ENCODE data around the gene HDAC3.
A peak's percentile ranks its signal among the peaks of the same experiment; 100 is the strongest.

The HDAC3 gene

DNA sequence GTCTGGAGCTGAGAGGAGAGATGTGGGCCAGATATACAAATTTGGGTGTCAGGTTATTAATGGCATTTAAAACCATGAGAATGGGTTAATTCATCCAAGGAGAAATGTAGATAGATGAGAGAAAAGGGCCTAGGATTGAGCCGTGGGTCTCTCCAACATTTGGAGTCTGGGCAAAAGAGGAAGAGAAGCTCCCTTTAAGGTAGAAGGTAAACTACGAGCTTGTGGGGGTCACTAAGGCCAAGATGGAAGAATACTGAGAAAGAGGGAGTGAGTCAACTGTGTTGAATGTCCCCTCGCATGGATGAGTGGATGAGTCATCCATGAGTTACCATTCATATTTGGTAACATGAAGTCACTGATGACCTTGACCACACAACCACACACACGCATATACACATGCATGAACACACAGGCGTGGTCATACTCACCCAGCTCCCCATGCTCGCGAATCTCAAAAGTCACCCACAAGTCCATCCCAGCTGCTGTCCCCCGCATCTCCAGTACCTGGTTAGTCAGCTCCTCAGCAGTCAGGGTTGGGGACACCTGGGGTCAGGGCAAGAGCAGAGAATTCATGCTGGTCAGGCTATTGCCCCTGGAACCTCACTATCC lies 21.4 kb upstream of the HDAC3 start:
- no peak for DNase-seq (ENCODE audit: low spot score)

DNA sequence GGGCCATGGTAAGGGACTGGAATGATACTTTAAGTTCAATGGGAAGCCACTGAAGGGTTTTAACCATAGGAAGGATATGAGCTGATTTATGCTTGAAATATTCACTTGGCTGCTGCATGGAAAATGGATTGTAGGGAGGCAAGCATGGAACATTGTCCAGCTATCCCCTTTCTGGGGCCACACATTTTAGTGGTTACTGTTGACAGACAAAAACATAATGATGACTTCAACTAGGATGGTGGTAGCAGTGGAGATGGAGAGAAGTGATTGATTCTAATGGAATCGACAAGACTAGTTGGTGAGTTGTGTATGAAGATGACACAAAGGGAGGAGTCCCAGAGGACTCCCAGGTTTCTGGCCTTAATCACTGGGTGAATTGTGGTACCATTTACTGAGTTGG lies 20.8 kb upstream of the HDAC3 start:
- no peak for DNase-seq (ENCODE audit: low spot score)

GRCh38 chr5:141656396-141656795 lies 19.7 kb upstream of the HDAC3 start:
- no peak for DNase-seq (ENCODE audit: low spot score)

DNA sequence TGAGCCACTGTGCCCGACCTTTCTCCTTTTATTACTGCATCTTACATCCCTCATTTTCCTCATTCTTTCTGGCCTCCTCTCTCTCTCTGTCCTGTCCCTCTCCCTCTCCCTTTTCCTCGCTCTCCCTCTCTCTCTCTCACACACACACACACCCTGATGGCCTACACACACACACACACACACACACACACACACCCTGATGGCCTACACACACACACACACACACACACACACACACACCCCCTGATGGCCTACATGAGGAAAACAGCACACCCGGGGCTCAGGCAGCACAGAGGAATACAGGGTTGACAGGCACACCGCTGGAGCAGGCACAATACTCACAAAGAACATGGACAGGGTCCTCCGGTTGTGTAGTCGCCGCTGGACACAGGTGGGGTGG lies 18.4 kb upstream of the HDAC3 start:
- no peak for DNase-seq (ENCODE audit: low spot score)

DNA sequence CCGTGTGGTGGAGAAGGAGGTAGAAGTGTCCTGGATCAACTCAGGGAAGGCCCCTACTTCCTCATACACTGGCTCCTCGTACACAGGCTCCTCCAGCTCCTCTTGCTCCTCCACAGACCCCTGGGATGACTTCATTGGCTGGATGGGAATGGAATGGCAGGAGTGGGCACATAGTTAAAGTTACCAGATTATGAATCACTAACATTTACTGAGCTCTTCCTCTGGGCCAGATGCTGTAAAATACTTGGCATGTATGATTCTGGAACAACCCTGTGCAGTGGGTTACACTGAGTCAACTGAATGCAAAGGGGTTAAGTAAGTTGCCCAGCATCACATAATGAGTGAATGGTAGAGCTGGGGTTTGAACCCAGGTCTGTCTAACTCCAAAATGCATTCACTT lies 17.6 kb upstream of the HDAC3 start:
- no peak for DNase-seq (ENCODE audit: low spot score)

- no peak for DNase-seq (ENCODE audit: low spot score)
Observed at GRCh38 chr5:141651728-141652105, 15.1 kb upstream of the HDAC3 start.

DNA sequence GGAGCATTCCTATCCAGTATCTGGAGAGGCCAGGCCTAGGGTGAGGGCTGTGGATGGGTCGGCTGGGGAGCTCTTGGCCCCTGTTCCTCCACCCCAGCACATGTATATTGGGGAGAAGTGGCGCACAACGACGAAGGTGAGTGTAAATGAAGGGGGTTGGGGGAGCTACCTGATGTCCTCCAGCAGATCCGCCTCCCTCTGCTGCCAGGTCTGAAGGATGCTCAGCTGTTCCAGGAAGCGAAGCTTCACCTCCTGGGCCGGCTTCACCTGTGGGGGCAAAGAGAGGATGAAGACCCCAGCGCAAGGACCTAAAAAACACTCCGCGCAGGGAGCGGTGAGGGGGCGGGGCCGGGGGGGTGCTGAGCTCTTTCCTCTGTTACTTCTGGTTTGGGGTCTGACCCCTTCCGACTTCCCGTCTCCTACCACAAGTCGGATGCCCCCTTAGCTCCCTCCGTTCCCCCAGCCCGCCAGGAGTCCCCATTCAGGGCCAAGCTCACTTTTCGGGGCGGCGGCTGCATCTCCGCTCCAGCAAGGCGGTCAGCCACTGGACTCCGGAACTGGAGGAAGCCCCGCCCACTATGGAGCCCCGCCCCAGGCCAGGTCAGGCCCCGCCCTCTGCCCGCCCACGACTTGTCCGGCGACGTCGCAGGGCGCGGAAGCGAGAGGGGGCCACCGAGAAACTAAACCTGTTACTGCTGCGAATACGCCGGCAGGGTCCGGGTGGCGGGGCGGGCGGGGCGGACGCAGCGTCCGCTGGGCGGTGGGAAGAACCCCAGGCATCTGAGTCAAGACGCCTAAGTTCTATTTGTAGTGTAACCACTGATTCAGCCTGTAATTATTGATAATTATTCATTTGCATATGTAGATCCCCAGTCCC lies 14.4 kb upstream of the HDAC3 start, which contains the start of gene FCHSD1:
Gene FCHSD1, minus strand, starts transcription at position 568 of the 877 bp plus-strand sequence. Its CDS starts 50 bp downstream, at position 518.
- DNase-seq (ENCODE audit: low spot score) = peak; percentile 80

GRCh38 chr5:141649972-141650371 lies 13.3 kb upstream of the HDAC3 start:
- DNase-seq (ENCODE audit: low spot score) = no peak

DNA sequence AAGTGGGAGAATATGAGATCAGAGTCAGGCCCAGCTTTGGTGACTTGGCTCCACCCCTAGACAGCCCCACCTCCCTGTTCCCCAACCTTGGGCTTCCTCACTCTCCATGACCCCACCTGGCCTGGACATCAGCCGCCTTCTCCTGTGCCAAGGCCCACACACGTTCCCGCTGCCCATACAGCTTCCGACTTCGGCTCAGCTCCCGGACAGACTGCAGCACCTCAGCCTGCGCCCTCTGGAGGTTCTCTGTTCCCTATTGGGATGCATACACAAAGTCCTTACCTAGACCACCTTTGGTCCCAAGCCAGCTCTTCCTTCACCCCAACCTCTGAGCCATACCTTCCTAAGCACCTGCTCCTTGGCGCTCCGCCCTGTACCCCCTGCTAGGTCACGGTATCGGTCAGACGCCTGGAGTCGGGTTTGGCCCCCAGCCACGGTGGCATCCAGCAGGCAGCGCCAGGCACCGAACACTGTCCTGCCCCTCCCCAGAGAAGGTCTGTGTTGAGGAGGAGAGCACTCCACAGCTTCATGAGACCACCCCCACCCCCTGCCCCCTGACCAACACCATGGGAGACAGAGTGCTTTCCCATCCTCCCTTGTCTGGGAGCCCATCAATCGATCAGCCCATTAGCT lies 12.5 kb upstream of the HDAC3 start:
- DNase-seq (ENCODE audit: low spot score) = no peak

- DNase-seq (ENCODE audit: low spot score) = no peak
Observed at GRCh38 chr5:141647851-141648250, 11.2 kb upstream of the HDAC3 start.

GRCh38 chr5:141647242-141647641 lies 10.6 kb upstream of the HDAC3 start:
- no peak for DNase-seq (ENCODE audit: low spot score)

DNA sequence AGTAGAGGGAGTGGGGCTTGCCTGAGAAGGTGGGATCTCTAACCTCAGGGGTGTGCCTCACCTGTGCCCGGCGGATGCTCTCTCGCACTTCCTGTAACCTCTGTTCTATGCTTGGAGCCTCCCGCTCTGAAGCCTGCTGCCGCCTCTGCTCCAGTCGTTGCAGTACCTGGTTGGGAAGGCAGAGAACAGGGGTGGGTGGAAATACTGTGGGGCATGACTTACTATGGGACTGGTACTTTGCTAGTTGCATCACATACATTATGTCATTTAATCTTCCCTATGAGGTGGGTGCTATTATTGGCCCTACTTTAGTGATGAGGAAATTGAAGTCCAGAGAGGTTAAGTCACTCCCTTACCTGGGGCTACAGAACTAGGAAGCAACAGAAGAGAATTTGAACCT lies 9.4 kb upstream of the HDAC3 start:
- DNase-seq (ENCODE audit: low spot score) = no peak

DNA sequence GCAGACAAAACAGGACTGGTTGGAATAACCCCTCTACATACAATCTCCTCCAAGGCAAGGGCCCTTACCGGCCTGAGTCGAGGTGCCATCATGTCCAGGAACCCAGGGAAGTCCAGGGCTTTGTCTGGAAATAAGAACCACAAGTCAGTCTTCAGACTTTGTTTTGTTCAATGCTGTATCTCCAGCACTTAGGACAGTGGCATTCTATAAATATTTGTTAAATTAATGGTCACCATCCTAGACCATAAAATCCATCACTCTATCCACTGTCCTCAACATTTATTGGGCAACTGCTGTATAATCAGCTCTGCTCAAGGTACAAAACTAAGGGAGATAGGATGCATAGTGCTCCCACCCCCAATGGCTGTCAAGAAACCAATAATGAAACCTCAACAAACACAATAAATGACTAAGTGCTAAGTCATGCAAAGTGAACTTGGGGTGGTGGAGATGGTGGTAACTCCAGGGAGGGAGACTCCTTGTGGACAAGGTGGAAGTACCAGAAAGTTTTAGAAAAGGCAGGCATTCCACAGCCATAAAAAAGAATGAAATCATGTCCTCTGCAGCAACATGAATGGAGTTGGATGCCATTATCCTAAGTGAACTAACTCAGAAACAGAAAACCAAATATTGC lies 5.1 kb upstream of the HDAC3 start:
- DNase-seq (ENCODE audit: low spot score) = no peak

DNA sequence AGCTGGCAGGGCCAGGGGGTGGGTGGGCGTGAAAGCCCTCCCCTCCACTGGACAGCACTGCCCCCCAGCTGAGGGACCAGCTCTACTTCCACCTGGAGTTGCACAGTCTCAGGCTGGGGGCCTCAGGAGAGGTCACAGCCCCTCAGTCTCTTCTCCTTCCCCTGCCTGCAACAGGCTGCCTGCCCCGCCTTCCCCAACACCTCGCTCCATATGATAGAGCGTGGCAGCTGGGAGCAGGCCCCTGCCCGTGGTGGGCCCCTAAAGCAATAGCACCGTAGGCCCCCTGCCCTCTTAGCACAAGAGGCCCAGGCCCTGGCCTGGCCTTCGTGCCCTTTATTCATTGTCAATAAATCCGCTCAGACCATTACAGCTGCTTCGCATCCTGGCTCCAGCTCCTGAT lies 4.0 kb upstream of the HDAC3 start:
- no peak for DNase-seq (ENCODE audit: low spot score)

GRCh38 chr5:141640051-141640415 lies 3.4 kb upstream of the HDAC3 start:
- no peak for DNase-seq (ENCODE audit: low spot score)

- no peak for DNase-seq (ENCODE audit: low spot score)
Observed at GRCh38 chr5:141639357-141640050, 2.9 kb upstream of the HDAC3 start.

GRCh38 chr5:141638771-141639170 lies 2.1 kb upstream of the HDAC3 start:
- DNase-seq (ENCODE audit: low spot score) = no peak

GRCh38 chr5:141637767-141638419 lies 1.2 kb upstream of the HDAC3 start:
- peak; percentile 62 for DNase-seq (ENCODE audit: low spot score)

DNA sequence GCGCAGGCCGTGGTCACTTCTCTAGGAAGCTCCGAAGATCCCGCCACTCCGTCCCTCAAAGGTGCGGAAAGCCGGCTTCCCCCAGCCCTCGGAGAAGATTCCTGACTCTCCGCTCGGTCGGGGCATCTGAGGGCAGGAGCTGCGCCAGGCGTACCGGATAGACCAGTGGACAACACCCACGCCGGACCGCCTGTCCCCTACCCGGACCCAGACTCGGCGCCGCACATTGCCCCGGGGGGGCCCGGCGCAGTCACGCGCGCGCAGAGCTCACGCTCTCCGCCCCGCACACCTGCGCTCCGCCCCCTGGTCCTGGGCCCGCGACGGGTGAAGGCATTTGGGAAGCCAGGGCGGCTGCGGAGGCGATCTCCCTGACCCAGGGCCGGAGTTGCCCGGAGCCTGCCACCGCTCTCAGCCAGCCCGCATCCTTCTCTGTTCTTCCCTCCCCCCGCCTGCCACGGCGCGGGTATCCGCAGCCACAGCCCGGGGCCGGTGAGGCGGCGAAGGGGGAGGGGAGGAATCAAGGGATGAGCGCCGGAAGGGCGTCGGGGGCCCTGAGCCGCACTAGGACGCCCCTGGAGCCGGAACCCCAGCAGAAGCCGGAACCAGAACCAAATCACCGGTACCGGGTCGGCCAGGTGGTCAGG lies 596 bp upstream of the HDAC3 start:
- peak; percentile 36 for DNase-seq (ENCODE audit: low spot score)

DNA sequence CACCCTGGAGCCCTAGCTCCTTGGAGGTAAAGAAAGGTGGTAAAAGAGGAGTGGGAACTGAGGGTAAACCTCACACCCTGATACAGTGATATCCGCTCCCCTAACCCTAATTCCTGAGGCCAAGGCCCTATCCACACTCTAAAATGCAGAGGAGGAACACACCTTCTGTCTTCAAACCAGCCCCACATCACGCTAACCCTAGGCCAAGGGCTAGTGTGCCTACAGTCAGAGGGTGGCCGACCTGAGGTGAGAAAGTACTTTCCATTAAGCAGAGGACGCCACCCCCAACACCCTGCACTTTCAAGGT lies 590 bp downstream of the HDAC3 start:
- no peak for DNase-seq (ENCODE audit: low spot score)

GRCh38 chr5:141635646-141636045 lies 1.0 kb downstream of the HDAC3 start:
- DNase-seq (ENCODE audit: low spot score) = no peak
